GM18951 (cell line): ENCODE results near the gene ADGRG6.
"Not testable (repeated sequence)": the region's sequence is repeated elsewhere in the genome, so short reads cannot be mapped to it uniquely, and the experiment has no call there.

Experiments
- POLR2A ChIP-seq: IDR thresholded peaks from 4 replicates; pipeline ENCODE4 v1.6.1; 2011; ENCODE audit warnings: mild to moderate bottlenecking; ENCODE audit not compliant: insufficient read length, insufficient read depth; ENCODE audit errors: extremely low read depth
- in situ Hi-C: fragments of 300-500 bp; cut with MboI; formaldehyde crosslinking; loops from one replicate; pipeline ENCODE4 v1.12.0; 2022; ENCODE audit warnings: low sequenced_read_pairs, mixed read lengths, inconsistent platforms; ENCODE audit not compliant: unreplicated experiment

Gene ADGRG6

DNA sequence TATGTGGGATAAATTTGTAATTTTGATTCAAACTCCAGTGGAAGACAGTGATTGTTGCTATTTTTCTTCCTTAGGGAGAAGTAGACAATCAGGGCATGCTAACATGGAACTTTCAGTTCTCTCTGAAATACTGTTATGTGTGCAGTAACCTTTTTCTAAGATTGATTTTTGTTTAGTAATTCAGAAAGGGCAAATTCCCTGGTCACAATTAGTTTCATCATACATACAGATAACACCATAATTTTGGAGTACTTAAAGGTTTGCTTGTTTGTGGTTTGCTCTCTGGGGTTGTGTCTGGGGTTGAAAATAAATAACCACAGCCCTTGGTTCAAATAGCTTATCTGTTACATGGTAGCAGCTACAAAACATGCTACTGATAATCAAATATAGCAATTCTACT, 34.4 kb downstream of the ADGRG6 start:
- TF ChIP-seq POLR2A: no peak
- in situ Hi-C loops: no loop called here

DNA sequence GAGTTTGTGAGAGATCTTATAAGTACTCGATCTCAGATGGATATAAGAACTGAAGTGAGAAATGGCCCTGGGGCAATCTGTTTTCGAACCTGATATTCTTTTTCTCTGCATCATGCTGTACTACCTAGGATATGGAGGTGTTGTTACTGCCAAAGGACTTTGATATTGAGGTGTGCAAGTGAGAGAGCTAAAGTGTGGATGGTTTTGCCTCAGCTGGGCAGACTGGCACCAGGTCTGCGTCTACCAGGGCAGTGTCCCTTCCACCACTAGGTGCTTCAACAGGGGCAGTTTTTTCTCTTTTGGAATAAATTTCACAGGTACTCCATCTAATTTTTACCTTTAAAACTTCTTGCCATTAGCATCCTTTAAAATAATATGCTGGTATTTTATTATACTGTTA, 35.0 kb downstream of the ADGRG6 start:
- in situ Hi-C loops: no loop called here

DNA sequence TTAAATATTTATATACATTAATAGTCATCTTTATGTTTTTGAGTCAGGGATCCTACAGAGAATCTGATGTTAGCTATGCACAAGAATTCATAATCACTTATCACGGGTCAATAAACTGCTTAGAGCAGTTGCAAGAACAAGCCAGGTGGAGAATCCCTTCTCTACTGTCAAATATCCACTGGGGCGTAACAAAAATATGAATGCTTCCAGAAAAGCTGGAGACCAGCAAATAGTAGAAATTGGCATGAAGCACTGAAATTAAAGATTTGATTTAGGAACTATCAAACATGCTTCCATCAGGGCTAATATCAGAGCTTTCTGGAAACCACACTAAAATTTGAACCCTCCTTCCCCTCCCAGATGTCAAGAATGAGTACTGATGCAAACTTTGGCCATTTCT, 37.3 kb downstream of the ADGRG6 start:
- TF ChIP-seq POLR2A: no peak
- in situ Hi-C loops: no loop called here

More for the DNA sequence above, 35.0 kb downstream of the ADGRG6 start:
- TF ChIP-seq POLR2A: no peak

DNA sequence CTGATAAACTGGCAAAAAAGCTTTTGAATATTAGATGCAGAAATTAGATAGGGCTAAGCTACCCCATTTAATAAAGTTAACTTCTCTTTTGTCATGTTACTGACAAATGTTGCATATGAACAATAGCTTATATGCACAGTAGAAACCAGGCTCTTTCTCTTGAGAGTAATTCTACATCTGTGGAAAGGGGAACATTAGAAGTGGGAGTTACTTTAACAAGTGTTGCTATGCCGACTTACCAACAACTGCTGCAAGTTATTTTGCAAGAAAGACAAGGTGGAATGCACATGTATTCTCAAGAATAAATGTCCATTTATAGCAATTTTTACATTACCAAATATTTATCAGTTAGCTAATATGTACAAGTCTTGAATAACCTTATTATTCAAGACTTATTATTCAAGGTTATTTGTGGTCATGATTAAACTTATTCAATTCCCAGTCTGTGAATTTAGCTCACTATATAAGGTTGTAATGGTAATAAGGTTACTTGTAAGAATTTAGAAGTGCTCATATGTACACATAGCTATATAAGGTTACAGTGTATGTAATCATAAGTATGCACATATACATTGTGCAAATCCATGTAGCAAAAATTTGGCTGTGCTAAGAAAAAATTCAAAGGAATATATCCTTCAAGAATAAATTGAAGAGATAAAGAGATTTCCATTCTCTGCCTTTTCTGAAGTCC, 38.3 kb downstream of the ADGRG6 start:
- in situ Hi-C loops: no loop called here

DNA sequence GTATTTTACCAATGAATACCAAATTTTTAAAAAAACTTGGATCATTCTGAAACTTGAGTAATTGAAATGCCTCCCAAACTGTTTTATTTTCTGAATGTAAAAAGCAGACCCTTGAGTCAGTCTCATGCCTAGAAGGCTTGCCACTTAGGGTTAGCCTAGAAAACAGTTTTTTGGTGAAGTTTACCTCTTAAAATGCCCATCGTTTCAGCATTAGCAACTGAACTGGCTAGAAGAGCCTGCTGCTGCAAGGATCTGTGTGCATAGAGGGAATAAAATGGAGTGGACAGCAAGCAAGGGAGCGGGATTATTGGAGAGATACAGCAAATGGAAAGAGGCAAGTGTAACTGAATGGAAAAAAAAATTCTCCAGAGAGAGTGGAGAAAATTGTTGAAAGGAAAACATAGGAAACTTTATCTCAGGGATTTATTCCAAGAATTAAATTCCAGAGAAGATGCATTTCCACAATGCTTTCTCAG, 40.1 kb downstream of the ADGRG6 start:
- TF ChIP-seq POLR2A: no peak
- in situ Hi-C loops: no loop called here

More for the DNA sequence above, 38.3 kb downstream of the ADGRG6 start:
- no peak for TF ChIP-seq POLR2A

DNA sequence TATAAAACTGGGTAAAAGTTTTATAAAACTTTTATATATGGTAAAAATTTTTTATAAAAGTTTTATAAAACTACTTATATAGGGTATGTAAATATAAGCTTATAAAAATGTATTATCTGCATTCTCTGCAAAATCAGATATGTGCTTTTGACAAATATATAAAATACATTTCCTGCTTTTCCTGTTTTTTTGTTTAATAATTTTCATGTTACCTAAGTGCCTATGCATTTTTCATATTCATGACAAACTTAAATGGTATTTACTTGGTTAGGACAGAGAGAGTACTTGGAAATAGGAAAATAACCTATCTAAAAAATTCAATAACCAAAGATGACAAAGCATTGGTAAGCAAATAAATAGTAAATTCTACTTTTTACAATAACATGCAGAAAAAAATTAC, 41.2 kb downstream of the ADGRG6 start:
- TF ChIP-seq POLR2A: no peak
- in situ Hi-C loops: no loop called here

DNA sequence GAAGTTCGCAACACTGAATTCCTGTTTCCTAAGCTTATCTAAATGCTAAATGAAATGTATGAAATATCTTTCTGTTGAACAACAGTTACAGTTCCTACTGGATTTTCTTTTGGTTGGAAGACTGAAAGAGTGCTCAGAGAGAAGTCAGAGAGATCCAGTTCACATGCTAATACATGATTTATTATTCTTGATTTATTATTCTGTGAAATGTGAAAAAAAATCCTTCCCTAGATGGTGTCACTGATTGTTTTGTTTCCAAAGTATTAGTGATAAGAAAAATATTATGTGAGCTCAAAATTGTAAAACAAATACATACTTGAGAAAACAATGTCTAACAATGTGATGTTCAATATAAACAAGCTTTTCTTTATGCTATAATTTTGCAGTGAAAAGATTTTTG, 42.1 kb downstream of the ADGRG6 start:
- no peak for TF ChIP-seq POLR2A
- in situ Hi-C loops: no loop called here

DNA sequence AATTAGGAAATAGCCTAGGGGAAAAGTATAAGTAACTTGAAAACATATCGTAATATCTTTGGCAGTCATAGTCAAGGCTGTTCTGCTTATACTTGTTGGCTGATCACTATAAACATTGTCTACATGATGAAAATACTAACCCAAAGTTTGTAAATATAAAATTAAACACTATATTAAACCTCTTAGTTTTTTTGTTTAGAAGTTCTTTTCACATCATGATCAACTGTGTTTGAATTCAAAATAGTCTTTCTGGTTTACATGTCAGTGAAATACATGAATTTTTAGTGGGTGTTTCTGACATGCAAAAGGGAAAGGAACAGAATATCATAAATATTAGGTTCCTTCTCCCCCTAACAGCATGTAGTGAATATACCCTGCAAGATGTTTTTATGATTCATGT, 43.5 kb downstream of the ADGRG6 start:
- in situ Hi-C loops: no loop called here
- no peak for TF ChIP-seq POLR2A

DNA sequence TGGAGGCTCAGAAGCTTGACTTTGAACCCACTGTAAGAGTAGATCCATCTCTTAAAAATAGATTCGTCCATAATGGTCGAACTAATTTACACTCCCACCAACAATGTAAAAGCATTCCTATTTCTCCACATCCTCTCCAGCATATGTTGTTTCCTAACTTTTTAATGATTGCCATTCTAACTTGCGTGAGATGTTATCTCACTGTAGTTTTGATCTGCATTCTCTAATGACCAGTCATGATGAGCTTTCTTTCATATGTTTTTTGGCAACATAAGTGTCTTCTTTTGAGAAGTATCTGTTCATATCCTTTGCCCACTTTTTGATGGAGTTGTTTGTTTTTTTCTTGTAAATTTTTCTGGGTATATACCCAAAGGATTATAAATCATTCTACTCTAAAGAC, 44.4 kb downstream of the ADGRG6 start:
- in situ Hi-C loops: not testable (repeated sequence)

DNA sequence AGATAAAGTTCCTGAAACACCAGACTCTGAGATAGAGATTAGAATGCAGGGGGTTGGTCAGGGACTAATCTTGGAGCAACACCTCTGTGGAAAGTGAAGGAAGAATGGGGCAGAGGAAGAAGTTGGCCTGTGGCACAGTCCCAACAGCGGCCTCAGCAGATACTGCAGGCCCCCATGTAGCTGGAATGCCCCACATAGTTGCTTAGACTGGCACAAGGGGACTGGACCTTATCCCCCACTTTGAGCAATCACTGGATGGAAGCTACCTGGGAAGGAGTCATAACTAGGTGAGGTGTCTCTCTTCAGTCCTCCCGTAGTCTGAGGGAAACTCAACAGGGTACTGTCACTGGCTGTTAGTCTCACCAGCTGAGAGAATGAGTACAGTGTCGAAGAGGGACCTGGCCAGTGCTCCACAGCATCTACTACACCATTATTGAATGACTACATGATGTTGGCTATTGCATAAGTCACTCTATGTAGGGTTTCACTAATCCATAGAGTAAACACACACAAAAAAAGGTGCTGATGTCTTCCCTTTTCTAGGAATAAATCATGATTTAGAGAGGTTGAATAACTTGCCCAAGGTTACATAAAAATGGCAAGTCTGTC, 47.5 kb downstream of the ADGRG6 start:
- in situ Hi-C loops: no loop called here
- TF ChIP-seq POLR2A: no peak

DNA sequence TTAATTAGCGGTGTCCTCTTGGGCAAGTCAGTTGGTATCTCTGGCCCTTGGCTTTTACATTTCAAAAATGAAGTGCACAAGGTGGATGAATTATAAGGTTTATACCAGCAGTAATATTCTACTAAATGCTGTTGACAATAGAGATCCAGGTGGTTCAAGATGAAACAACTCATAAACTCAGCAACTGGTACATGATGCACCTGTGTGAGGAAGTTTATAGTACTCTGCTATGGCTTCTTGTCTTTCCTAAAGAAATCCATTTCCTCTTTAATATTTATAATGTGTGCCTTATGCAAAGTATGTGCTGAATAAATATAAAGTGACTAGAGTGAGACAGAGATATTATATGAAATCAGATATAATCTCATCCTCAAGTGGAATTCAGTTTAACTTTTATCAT, 48.5 kb downstream of the ADGRG6 start:
- in situ Hi-C loops: no loop called here
- no peak for TF ChIP-seq POLR2A

DNA sequence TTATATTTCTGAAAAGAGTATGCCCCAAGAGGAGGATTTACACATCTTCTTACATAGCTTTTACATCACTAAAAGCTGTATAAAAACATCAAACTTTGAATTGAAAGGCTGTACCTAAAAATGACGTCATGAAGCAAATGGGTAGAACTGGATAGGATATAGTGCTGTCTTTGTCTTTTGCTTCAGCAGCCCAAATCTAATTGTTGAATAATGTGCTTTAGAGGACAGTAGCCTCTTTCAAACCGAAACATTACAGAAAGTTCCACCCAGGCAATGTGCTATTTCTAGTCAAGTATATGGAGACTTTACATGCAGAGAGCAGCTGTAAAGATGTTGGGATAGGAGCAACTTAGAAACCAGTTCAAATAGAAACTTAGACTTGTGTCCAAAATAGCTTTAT, 51.9 kb downstream of the ADGRG6 start:
- TF ChIP-seq POLR2A: no peak
- in situ Hi-C loops: no loop called here

DNA sequence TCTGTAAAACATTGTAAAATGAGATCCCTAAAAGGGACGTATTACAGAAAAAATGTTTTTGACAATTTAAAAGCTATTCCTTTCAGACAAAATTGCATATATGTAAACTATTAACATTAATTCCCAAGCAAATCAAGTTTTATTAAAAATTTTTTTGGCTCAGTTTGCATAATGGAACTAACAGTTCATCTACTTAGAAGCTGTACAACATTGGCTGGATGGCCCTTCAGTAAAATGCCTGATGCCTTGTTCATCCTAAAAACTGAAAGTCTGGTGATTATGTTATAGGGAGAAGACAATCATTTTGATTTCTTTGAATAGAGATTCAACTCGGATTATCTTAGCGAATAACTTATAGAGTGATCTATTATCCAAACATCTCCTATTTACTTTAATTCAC, 52.8 kb downstream of the ADGRG6 start:
- no peak for TF ChIP-seq POLR2A
- in situ Hi-C loops: no loop called here

DNA sequence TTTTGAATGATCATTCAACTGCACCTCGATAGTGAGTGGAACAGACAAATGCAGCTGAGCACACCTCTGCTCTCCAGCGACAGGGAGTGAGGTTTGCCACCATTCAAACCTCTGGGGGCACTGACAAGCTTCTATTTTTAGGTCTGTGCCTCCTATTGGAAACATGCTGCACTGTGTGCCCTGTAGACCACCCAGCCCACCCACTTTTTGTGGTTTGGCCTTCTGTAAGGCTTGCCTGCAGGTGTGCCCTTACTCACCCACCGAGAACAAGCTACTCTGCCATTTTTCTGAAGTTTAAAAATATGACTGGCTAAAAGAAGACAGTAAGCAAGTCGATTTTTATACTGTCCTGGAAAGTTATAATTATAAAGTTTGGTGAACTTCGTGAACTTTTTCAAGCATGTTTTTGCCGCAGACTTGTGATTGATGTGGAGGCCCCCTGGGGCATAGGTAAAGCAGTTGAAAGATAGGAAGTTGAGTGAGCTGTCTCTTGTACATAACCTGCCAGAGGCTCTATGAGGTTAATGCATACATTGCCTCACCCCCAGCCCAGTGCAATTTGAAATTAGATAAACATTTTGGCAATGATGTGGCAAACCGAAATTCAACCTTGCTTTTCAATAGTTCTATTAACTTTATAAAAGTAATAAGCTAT, 53.8 kb downstream of the ADGRG6 start:
- in situ Hi-C loops: no loop called here
- TF ChIP-seq POLR2A: no peak
